ENCODE measurements around the gene TMC3.

Gene TMC3

DNA sequence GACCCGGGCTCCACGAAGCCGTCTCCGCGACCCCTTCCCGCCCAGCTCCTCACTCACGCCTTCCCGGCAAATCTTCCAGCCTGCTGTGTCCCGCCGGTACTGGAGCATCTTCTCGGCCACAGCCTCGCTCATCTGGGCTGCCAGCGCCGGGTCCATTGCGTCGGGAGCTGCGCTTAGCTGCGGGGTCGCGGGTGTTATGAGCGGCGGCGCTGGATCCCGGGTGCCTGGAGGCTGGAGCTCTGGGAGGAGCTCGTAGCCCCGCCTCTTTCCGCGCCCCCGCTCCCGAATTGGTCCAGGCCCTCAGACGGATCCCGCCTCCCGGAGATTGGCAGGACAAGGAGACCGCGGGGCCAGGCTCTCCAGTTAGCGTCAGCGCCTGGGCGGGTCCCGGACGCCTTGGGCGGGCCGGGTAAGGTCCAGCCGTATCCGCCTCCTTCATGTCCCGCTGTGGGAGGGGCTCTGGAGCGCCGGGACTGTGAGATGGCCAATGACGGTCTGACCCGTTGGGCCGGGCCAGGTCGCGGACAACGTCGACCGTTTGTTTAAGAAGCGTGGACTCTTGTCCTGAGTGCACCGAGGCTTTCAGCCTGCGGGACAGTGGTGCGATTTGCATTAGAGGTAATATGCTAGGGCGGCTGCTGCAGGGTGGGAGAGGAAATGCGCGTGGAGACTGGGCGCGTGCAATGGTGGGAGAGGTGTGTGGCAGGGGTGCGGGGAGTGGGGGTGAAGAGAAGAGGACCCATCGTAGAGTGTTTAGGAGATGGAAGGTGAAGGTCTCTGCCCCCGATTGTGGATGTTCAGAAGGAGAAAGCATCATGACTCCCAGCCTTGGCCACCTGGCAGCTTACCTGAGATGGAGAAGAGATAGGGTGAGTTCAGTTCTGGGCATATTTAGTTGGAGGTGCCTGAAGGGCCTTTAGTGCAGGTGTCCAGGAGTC lies 49.8 kb downstream of the TMC3 start, which contains the start of gene STARD5:
TSS of gene STARD5 (minus strand) at position 198 of the 938 bp plus-strand sequence. CDS start at position 156, 42 bp downstream.
- in situ Hi-C loops (cut with HindIII; ENCODE audit: low sequenced_read_pairs), result no loop called here

DNA sequence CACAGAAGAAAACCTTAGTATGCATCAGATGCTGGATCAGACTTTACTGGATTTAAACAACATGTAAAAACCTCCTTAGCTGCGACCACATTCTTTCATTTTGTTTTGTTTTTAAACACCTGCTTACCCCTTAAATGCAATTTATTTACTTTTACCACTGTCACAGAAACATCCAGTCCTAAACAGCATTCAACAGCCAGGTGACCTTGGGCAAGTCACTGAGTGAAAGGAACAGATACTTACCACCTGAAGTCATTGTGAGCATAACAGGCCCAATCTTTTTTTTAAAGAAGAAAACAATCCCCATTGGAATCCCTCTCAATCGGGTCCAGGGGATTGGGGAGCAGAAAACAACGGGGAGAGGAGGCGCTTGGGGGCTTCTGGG lies 50.5 kb downstream of the TMC3 start:
- in situ Hi-C loops (cut with HindIII; ENCODE audit: low sequenced_read_pairs), result no loop called here

DNA sequence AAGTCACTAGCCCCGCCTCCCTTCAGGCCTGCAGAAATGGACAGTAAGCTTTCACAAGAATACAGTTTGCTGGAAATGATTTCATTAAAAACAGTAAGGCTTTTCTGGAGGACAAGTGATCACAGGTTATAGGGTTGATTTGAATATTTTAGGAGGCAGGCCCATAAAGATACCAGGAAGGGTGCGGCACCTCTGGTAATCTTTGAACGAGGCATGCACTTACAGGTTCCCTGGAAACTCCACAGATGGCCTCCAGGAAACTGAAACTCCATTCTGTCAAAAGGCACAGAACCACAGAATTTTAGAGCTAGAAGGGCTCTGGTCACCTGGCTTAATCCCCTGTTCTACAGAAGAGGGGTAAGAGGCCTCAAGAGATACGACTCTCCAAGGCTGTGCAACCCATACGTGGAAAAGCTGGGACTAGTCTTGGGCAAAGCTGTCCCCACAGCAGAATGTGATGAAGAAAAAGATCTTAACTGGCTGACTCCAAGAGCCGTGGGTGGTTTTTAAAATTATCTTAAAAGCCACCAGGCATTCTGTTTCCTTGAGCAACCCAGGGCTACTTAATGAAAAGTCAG lies 51.2 kb downstream of the TMC3 start:
- in situ Hi-C loops (cut with HindIII; ENCODE audit: low sequenced_read_pairs), result no loop called here

GRCh38 chr15:81321667-81322066 lies 52.3 kb downstream of the TMC3 start:
- in situ Hi-C loops (cut with HindIII; ENCODE audit: low sequenced_read_pairs), result no loop called here

GRCh38 chr15:81317642-81318017 lies 56.4 kb downstream of the TMC3 start:
- in situ Hi-C loops (cut with HindIII; ENCODE audit: low sequenced_read_pairs), result no loop called here

GRCh38 chr15:81316267-81316666 lies 57.7 kb downstream of the TMC3 start:
- in situ Hi-C loops (cut with HindIII; ENCODE audit: low sequenced_read_pairs), result no loop called here

- in situ Hi-C loops (cut with HindIII; ENCODE audit: low sequenced_read_pairs), result no loop called here
Observed at GRCh38 chr15:81315452-81316175, 58.4 kb downstream of the TMC3 start.

DNA sequence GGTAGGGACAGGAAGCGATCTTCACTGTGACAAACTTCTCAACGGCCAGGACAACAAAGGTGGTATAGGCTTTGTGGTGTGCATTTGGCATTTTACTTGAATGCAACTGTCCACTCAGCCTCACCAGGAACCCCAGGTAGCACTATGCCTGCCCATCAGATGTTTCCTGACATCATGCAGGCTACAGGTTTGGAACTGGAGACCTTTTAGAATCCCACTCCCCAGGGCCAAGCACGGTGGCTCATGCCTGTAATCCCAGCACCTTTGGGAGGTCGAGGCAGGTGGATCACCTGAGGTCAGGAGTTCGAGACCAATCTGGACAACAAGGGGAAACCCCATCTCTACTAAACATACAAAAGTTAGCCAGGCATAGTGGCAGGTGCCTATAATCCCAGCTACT lies 59.6 kb downstream of the TMC3 start:
- in situ Hi-C loops (cut with HindIII; ENCODE audit: low sequenced_read_pairs), result no loop called here

DNA sequence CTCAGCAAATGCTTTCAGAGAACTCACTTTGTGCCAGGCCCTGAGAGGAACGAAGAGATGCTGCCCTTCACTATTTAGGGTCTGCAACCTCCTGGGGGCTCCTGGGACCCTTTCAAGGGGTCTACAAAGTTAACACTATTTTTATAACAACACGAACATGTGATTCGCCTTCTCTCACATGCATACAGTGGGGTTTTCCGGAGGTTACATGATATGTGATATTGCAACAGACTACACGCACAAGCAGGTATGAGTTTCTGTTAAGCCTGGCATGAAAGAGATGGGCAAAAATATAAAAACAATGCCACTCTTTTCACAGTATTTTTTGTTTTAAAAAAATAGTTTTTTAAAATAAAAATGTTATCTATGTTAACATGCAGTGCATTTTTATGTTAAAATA lies 60.3 kb downstream of the TMC3 start:
- in situ Hi-C loops (cut with HindIII; ENCODE audit: low sequenced_read_pairs), result no loop called here

GRCh38 chr15:81312790-81313543 lies 61.0 kb downstream of the TMC3 start:
- in situ Hi-C loops (cut with HindIII; ENCODE audit: low sequenced_read_pairs), result no loop called here

DNA sequence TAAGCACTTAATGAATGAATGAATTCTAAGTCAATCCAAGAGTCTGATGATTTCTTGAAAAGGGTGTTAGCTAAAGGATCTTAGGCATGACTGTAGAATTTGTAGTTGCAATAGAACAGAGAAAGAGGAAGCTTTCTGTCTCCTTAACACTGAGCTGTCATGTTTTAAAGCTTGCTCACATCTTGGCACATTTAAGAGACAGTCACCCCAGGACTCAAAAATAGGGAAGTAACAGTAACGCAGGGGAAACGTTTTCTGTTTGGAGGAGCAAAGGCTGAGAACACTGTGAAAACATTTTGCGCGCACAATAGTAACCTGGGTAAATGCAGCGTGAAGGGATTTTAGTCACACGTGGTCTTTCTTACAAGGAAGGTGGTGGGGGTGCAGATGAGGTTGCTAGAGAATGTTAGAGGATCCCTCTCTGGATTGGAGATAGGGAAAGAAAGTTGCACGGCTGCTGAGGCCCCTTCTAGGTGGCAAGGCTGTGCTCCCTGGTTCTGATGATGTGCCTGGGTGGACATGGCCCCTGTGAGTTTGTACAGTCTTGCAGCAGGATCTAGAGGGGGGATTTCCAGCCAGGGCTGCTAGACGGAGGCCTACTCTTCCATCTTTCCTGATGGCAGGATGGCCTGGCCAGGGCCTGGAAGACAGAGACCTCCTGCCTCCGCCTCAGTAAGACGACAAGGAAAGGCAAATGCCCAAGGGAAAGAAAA lies 62.1 kb downstream of the TMC3 start:
- in situ Hi-C loops (cut with HindIII; ENCODE audit: low sequenced_read_pairs), result no loop called here

- in situ Hi-C loops (cut with HindIII; ENCODE audit: low sequenced_read_pairs), result no loop called here
Observed at GRCh38 chr15:81310480-81310879, 63.5 kb downstream of the TMC3 start.

- in situ Hi-C loops (cut with HindIII; ENCODE audit: low sequenced_read_pairs), result no loop called here
Observed at GRCh38 chr15:81309647-81310450, 64.2 kb downstream of the TMC3 start.

GRCh38 chr15:81308260-81308659 lies 65.8 kb downstream of the TMC3 start:
- in situ Hi-C loops (cut with HindIII; ENCODE audit: low sequenced_read_pairs), result no loop called here

DNA sequence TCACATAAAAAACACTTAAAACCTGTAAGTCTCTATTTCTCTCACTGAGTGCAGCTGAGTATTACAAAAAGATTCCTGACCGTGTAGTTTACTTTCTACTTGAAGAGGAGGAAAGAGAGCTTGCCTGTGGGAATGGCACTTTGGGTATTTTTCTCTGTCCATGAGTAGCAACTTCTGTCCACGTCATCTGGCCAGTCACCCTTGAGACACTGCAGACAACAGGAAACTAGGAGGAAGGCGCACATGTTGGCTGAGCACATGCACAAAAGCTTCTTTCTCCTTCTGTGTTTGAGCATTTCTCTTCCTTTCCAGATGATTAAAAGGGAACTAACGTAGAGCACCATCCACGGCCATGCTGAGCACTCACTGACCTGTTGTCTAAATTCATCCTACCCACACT lies 69.8 kb downstream of the TMC3 start:
- in situ Hi-C loops (cut with HindIII; ENCODE audit: low sequenced_read_pairs), result no loop called here

DNA sequence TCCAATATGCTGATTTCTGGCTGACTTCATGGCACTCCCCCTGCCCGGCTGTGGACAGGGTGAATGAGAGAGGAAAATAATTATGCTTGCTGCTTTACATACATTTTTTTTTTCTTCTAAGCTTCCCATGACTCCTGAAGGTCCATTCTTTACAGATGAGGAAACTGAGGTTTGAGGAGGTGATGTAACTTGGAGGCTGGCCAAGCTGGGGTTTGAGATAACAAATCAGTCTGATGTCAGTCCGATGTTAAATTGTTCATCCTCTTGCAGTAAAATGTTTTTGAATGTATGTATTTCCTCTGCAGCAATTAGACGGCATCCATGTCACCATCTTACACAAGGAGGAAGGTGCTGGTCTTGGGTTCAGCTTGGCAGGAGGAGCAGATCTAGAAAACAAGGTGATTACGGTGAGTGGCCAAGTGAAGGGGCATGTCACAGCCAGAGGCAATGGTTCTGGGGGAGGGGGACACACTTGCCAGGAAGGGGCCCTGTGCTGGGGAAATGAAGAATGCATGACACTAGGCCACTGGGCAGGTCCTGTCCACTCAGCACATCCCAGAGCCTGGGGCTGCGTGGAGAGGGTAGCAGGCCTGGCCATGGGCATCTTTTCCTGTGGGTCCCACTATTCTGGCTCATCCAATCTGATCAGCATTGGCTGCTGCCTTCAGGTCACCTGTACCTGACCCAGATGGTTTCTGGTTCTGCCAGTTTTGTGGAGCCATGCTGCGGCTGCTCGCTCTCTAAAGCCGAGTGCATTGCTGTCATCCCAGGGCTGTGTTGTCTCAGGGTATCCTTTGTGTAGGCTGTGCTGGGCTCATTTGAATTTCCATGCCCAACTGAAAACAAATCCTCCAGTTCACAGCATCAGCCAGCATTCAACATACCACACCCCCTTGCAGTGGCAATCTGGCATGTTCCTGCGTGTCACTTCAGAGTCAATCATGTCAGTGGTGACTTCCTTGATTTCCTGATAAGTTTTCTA lies 70.5 kb downstream of the TMC3 start:
- in situ Hi-C loops (cut with HindIII; ENCODE audit: low sequenced_read_pairs), result no loop called here

- in situ Hi-C loops (cut with HindIII; ENCODE audit: low sequenced_read_pairs), result no loop called here
Observed at GRCh38 chr15:81302701-81303109, 71.3 kb downstream of the TMC3 start.

DNA sequence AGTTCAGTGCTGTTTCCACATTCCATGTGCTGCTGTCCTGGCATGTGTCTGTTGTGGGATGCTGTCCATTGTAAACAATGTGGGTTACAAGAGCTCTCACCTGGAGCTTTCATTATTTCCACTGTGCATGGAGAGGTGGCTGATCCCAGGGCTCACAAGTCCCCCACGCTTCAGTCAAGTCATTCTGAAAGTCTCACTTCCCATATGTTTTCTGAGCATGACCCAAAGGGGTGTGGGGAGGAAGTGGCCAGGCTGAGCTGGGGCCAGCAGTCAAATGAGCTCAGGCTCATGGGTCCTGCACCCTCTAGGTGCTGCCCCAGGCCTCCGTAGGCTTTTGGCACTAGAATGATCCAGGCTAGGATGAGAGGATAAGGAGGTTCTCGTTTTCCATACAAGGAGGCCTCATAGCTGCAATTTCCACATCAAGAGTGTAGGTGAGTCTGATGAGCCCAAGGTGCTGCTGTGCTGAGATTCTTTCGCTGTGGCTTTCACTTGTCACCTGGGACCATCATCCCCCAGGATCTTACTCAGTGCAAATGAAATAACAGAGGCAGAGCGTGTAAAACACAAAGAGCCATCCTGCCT lies 72.1 kb downstream of the TMC3 start:
- in situ Hi-C loops (cut with HindIII; ENCODE audit: low sequenced_read_pairs), result no loop called here

Measured in DLD1 (cell line).